WERI-Rb-1 (cell line): Measurements from ENCODE around the gene CEMIP.
"Not testable (repeated sequence)": the region's sequence is repeated elsewhere in the genome, so short reads cannot be mapped to it uniquely, and the experiment has no call there.

Experiments used
- DNase-seq: peaks from one replicate; pipeline ENCODE4 v3.0.0-alpha.2; 2020
- H3K27ac ChIP-seq: fragments of 250-450 bp; sonication (Bioruptor Pico); 2 replicates; pipeline ENCODE4 v1.5.1; 2020; ENCODE audit warnings: mild to moderate bottlenecking, moderate library complexity
- H3K27me3 ChIP-seq: fragments of 250-450 bp; sonication (Bioruptor Pico); 2 replicates; pipeline ENCODE4 v1.5.1; 2021; ENCODE audit warnings: mild to moderate bottlenecking, low read depth, moderate library complexity; ENCODE audit not compliant: insufficient read depth, severe bottlenecking
- H3K36me3 ChIP-seq: fragments of 250-450 bp; sonication (Bioruptor Pico); 2 replicates; pipeline ENCODE4 v1.5.1; 2020; ENCODE audit warnings: mild to moderate bottlenecking, moderate library complexity
- H3K4me3 ChIP-seq: 2 replicates; pipeline ENCODE4 v1.5.1; 2011; ENCODE audit warnings: low read depth, mild to moderate bottlenecking, control low read depth, low read length
- H3K9me3 ChIP-seq: fragments of 250-450 bp; sonication (Bioruptor Pico); 2 replicates; pipeline ENCODE4 v1.5.1; 2021; ENCODE audit warnings: mild to moderate bottlenecking, moderate library complexity; ENCODE audit not compliant: severe bottlenecking
- TF ChIP-seq, protein P1 (sequence below): IDR thresholded peaks from 2 replicates; pipeline ENCODE4 v1.5.1; 2011; ENCODE audit warnings: low read depth, mild to moderate bottlenecking, control low read depth, inconsistent platforms, low read length

Gene CEMIP

GRCh38 chr15:80949756-80950155, 170.6 kb downstream of the CEMIP start:
- no peak for DNase-seq
- no peaks in the 10 kb centered on the region for H3K9me3 ChIP-seq
- H3K27me3 ChIP-seq: no peaks in the 10 kb centered on the region
- peaks cover 15% of the 10 kb centered on the region for H3K36me3 ChIP-seq
- no peak overlapping the region for H3K4me3 ChIP-seq
- TF ChIP-seq, protein P1, sequence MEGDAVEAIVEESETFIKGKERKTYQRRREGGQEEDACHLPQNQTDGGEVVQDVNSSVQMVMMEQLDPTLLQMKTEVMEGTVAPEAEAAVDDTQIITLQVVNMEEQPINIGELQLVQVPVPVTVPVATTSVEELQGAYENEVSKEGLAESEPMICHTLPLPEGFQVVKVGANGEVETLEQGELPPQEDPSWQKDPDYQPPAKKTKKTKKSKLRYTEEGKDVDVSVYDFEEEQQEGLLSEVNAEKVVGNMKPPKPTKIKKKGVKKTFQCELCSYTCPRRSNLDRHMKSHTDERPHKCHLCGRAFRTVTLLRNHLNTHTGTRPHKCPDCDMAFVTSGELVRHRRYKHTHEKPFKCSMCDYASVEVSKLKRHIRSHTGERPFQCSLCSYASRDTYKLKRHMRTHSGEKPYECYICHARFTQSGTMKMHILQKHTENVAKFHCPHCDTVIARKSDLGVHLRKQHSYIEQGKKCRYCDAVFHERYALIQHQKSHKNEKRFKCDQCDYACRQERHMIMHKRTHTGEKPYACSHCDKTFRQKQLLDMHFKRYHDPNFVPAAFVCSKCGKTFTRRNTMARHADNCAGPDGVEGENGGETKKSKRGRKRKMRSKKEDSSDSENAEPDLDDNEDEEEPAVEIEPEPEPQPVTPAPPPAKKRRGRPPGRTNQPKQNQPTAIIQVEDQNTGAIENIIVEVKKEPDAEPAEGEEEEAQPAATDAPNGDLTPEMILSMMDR: no peak
- H3K27ac ChIP-seq: no peak overlapping the region

GRCh38 chr15:80950291-80951078, 171.3 kb downstream of the CEMIP start:
- no peak overlapping the region for H3K4me3 ChIP-seq
- no peaks in the 10 kb centered on the region for H3K27me3 ChIP-seq
- H3K36me3 ChIP-seq: peaks cover 15% of the 10 kb centered on the region
- H3K9me3 ChIP-seq: no peaks in the 10 kb centered on the region
- H3K27ac ChIP-seq: no peak overlapping the region
- DNase-seq: no peak
- TF ChIP-seq, protein P1: no peak

GRCh38 chr15:80951941-80952340, 172.8 kb downstream of the CEMIP start:
- no peak overlapping the region for H3K4me3 ChIP-seq
- peaks cover 15% of the 10 kb centered on the region for H3K36me3 ChIP-seq
- H3K27me3 ChIP-seq: no peaks in the 10 kb centered on the region
- no peak overlapping the region for H3K27ac ChIP-seq
- no peak for DNase-seq
- H3K9me3 ChIP-seq: no peaks in the 10 kb centered on the region
- TF ChIP-seq, protein P1: no peak

GRCh38 chr15:80953001-80953952, 174.1 kb downstream of the CEMIP start:
- H3K27ac ChIP-seq: no peak overlapping the region
- H3K36me3 ChIP-seq: peaks cover 9% of the 10 kb centered on the region
- no peaks in the 10 kb centered on the region for H3K9me3 ChIP-seq
- TF ChIP-seq, protein P1: no peak
- no peaks in the 10 kb centered on the region for H3K27me3 ChIP-seq
- H3K4me3 ChIP-seq: no peak overlapping the region
- DNase-seq: no peak

DNA sequence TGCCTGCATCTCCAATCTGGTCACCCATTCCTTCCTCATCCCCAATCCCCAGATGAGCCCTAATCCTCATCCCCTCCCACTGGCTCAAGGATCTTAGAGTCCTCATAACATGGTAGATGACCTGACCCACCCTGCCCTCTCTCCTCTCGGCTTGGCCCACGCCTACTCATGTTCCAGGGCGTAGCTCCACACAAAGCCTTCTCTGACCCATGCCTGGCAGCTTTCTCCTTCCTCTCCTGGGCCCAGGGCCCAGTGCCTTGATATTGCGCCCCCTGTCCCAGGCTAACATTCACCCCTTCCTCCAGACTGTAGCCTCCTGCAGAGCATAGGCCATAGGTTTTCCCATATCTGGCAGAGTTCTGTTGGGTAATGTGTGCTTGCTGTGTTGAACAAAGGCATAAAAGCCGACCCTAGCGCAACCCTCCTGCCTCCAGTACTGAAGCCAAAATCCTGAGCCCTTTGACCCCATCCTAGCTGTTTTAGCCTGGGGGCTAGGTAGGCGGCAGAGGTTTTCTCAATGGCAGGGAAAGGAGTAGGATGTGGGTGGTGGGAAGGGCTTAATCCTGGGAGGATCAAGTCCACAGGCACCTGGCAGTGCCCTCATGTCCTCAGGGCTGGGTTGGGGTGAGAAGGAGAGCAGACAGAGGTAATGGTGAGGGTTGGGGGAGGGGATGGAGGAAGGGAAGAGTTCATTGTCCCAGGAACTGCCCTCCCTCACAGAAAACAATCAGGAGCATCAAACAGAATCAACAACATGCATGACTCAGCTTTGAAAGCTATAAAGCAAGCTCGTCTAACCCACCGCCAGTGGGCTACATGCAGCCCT, 175.0 kb downstream of the CEMIP start:
- Histone ChIP-seq H3K27me3 (no peaks in the 10 kb centered on the region), H3K4me3 (no peak overlapping the region), H3K9me3 (no peaks in the 10 kb centered on the region), H3K36me3 (peaks cover 12% of the 10 kb centered on the region), H3K27ac (no peak overlapping the region)
- DNase-seq: no peak
- TF ChIP-seq, protein P1: no peak

GRCh38 chr15:80955571-80956452, 176.6 kb downstream of the CEMIP start:
- not testable (repeated sequence) for H3K27ac ChIP-seq, H3K4me3 ChIP-seq, DNase-seq, H3K9me3 ChIP-seq, H3K27me3 ChIP-seq
- H3K36me3 ChIP-seq: peaks cover 12% of the 10 kb centered on the region
